ENCODE results near the gene LENEP.

Gene LENEP

DNA sequence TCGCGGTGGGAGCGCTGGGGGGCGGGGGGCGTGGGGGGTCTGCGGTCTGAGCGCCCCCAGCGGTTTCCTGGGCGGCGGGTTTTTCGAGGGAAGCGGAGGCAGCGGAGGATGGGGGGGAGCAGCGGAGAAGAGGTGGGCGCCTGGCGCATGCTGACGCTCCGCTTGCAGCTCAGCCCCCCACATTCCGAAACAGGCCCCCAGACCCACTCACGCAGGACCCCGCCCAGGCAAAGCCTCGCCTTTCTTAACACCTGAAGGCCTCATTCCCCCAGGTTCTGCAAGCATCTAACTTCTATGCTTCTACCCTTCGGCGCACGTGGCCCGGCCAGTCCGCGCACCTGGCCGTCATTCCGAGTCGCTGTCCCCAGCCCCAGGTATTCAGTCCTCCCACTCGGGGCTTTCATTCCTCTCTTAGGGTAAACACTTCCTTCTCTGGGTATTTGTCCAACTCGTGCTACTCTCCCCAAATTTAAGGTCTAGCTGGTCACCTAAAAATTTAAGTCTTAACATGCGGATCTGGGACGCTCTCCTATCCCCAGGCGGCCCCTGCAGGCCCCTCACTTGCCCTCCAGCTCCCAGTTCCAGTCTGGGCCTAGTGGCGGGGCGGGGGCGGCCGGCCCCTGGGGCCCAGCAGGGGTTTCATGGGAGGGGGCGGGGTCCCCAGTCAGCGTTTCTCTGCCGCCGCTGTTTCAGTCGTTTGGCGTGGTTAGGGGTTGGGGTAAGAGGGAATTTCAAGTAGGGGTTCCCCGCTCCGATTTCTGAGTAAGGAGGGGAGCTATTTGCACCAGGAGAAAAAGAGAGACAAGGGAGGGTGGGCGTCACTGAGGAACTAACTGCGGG is 6.4 kb downstream of the LENEP start:
- DNase-seq (ENCODE audit: low read depth) = peak; percentile 49

DNA sequence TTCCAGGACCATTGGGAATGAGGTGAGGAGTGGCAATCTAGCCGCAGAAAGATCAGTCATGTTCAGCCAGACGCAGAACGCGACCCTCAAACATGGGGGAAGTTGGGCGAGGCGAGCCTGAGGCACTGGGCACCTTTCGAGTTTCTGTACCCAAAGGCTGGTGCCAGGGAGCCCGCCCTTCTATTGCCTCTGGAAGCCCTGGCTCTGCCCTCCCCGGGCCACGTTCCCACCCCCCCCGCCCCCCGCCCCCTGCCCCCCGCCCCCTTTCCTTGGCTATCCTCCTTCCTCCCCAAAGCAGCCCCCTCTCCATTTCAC is 7.0 kb downstream of the LENEP start:
- no peak for DNase-seq (ENCODE audit: low read depth)

DNA sequence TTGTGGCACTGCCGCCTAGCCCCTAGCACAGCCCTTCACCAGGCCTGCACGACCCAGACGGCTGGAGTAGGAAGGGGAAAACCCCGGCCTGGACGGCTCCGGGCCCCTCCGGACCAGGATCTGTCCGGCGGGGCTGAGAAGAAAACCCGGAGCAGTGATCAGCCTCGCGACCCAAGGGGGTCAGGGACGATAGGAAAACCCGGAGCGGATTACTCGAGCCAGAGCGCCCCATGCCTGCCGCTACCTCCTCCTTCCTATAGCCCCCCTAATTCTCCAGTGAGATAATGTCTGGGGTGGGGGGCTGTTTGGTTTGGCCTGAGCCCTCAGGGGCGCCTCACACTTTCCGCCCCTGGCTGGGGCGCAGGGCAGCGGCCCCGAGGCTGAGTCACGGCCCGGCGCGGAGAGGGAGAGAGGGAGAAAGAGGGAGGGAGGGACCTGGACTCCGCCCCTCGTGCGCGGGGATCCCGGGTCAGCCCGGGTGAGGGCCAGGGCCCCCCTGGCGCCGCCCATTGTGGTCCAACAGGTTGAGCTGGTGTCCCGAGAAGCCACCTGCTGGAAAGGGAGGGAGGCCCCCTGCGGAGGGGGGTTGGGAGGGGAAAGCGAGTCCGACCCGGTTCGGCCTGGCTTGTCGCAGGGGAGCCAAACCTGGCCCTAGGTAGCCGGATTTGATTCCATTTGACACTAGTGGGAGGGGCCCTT is 7.5 kb downstream of the LENEP start:
- DNase-seq (ENCODE audit: low read depth) = peak; percentile 75

DNA sequence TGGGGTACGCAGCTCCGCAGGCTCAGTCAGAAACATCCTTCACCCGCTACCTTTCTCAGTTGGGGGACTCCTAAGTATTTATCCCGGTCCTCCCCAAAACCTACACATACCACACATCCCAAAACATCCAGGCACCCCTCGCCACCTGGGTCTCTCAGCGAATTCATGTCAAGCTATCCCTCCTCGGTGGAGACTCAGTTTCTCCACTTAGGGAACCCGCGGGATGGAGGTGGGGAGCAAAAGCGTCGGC is 8.0 kb downstream of the LENEP start:
- no peak for DNase-seq (ENCODE audit: low read depth)

DNA sequence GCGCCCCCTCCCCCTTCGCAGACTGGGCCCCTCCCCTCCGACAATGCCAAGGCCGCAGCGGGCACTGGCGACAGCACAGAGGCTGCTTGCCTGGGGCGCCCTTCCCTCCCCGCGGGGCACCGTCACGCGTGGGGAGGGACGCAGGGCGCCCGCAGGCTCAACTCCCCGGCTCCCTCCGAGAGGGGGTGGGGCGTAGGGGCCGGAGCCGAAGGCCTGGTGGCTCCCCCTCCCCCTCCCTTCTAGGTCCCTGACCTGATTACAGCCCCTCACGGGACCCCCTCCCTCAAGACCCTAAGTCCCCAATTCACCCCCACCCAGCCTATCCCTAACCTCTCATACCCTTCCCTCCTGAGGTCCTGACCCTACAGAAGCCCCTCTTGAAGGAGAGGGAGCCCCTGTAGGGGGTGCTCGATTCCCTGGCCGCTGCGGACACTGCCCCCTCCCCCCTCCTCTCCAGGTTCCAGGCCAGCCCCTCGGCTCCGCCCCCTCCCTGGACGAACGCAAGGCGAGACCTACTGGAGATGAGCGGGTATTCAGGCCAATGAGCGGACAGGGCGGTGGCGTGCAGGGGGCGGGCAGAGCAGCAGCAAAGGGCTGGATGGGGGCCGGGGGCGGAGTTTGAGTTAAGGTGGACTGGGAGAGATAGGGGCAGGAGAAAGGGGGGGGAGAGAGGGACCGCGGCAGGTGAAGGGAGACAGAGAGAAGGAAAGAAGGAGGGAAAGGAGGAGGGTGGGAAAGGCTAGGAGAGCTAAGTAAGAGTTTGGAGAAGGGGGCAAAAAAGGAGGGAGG is 8.5 kb downstream of the LENEP start:
- peak; percentile 98 for DNase-seq (ENCODE audit: low read depth)

DNA sequence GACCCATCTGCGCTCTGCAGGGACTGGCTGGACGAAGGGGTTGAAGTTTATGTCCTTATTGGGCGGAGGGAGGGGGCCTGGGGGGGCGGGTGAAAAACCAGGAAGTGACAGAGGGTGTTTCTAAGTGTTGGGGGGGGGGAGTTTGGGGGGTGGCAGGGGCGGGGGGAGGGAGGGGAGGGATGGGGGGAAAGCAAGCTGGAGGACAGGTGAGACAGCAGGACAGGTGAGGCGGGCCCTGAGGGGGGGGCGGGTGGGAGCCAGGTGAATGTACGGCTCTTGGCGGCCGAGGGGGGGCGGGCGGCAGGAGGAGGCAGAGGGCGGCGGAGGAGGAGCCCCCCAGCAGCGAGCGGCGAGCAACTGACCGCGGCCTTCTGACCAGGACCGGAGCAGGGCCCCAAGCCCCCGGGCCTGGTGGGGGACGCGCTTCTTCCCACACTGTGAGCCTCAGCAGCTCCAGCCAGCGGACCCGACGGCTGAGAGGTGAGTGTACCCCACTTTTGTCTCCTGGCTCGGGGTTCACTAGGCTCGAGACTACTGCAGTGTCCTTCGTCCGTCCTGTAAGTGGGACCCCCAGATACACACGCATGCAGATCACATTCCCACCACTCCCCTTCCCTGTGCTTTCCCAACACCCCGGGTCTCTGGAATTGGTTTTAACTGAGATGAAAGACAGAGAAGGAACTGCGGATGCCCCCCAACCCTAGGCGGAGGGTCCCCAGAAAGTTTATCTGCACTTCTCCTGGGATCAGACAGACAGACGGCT is 9.3 kb downstream of the LENEP start, which contains the start of gene ZBTB7B:
Gene ZBTB7B, plus strand, starts transcription at position 339 of the 763 bp plus-strand sequence. CDS start 11,859 bp downstream, outside the sequence.
- DNase-seq (ENCODE audit: low read depth) = no peak

DNA sequence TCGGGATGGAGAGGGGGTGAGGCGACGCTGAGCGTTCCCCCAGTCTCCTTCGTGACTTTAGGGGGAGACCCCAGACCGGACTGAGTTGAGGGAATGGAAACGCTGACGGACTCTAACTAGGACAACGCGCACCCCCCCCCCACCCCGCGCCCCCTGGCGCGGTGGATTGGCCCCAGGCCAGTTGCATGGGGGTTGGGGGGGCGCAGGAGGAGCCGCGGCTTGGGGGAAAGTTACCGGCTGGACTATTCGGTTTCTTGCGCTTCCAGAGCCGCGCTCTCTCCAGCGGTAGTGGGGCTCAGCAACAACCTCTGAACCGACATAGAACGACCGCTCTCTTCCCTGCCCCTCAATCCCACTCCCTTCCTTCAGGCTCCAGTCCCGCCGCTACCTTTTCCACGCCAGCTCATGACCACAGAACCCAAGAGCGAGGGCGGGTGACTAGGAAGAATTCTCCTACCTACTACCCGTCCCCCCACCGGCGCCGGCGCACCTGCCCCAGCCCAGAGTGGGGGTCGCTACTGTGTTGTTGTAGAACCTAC is 9.9 kb downstream of the LENEP start:
- DNase-seq (ENCODE audit: low read depth) = no peak

DNA sequence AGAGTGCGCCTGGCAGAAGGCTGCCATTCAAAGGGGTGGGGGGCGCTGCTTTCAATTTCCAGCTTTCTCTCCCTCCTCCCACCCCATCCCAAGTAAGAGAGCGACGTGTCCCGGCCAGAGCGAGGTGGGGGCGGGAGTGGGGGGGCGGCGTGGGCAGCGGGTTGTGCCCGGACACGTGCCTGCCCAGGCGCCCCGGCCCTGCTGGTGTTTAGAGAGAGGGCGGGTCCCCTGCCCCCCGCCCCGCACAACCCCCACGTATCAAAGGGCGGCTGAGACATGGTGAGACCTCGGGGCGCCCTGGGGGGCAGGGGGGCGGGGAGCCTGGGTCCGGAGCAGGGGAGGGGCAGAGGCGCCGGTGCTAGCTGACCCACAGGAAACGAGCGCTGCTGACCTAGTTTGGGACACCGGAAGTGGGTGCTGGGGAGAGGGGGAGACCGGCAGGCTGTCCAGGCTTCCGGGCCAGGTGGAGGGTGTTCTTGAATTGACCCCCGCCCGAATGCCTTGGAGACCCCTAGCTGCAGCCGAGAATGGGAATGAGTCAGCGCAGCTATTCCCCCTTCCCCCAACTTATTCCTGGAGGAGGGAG is 10.5 kb downstream of the LENEP start:
- DNase-seq (ENCODE audit: low read depth) = no peak

DNA sequence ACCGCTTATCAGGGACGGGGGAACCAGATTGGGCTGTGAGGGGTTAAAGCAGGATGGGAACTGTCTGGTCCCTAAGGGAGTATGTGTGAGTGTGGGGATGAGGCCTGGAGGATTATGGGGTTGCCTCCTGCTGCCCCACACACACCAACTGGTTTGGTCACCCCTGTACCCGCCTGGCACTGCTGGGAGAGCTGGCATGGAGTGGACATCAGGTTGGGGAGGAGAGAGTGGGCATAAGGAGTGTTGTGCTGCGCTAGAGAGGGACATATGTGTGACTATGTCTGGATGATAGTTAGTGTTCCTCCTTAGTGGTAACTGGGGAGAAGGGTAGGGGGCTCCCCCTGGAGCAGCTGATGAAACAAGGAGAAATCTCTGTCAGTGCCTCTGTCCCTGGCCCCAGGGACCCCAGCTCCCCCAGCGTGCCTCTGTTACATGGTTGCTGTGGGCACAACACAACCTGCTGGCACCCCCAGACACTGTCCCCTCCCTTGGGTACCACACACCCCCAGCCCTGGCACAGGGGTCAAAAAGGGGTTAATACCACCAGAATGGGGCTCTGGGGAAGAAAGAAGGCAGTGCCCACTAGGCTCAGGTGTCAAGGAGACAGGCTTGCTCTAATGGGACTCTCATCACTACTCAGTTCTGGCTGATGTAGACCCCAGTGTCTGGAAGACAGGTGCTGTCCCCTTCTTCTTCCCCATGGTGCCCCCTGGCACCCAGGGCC is 11.1 kb downstream of the LENEP start:
- no peak for DNase-seq (ENCODE audit: low read depth)

DNA sequence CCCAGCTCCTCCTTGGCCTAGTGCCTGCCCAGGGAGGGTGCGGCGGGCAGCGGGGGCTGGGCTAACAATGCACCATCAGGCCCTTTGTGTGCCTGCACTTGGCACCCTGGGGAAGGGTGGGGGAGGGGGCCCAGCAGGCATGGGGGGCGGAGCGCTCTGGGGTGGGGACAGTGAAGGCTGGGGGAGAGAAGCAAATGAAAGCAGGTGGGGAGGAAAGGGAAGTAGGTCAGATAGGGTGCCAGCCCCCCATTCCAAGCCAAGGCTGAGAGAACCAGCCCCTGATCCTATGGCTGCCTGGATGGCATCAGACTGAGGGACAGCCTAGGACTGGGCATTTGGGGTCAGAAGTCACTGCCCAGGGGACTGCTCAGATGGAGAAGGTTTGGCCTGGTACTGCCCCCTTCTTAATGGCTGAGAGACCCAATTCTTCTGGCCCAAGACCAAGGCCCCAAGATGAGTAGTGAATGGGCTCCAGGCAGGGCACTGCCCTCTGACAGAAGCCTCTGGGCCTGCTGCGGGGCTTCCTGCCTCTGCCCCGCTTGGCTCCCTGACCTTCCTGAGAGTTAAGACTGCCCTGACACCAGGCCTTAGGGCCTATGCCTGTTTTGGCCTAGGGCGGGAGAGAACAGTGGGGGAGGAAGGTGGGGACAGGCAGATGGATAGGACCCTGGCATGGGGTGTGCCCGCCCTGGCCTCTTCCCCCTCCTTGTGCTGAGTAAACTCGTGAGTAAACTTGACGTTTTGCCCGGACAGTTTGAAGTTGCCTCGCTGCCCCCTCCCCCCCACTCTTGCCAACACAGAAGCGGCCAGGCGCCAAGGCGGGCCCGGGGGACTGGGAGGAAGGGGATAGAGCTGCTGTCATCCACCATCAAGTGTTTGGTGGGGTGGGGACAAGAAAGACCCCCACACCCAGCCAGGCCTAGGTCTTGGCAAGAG is 12.0 kb downstream of the LENEP start:
- DNase-seq (ENCODE audit: low read depth) = no peak

DNA sequence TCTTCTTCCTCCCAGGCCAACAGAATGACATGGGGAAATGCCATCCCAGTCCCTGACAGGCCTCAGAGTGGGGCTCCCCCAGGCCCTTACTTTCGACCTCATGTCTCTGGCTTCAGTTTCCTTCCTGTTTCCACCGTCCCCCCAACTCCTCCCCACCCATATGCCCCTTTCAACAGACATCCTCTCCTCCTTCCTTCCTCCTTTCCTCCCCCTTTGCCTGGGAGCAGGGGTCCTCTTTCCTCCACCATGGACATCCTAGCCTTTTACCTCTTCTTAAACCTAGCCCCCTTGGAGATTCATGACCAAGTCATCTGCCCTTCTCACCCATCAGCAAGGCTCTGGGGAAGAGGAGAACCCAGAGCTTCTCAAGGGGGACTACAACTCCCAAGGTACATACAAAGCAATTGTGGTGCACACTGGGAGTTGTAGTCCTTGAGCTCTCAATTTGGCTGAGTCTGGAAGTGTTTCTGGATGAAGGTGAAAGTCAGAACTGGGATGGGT is 13.3 kb downstream of the LENEP start:
- no peak for DNase-seq (ENCODE audit: low read depth)

DNA sequence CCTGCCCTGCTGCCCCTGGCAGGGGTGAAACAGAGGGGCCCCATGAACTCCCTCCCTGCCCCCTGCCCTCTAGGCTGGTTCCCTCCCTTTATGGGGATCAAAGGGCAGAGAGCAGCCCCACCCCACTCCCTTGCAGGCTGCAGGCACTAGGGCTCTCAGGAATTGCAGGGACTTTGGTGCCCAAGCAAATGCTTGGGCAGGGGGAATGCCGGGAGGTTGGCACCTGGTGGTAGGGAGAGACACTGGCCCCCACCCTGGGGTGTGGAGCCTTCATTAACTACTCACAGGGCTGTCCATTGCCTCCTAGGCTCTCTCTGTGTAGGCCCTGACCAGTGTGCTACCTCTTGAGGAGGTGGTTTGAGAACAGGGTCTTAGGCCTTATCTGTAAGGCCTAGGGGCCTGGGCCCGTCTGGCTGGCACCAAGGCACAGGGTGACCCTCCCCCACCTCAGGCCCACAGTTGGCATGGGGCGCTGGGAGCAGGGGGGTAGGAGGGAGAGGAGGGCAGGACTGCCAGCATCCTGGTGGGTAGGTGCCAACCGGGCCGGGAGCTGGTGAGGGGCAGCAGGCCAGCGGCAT is 14.0 kb downstream of the LENEP start:
- DNase-seq (ENCODE audit: low read depth) = no peak

DNA sequence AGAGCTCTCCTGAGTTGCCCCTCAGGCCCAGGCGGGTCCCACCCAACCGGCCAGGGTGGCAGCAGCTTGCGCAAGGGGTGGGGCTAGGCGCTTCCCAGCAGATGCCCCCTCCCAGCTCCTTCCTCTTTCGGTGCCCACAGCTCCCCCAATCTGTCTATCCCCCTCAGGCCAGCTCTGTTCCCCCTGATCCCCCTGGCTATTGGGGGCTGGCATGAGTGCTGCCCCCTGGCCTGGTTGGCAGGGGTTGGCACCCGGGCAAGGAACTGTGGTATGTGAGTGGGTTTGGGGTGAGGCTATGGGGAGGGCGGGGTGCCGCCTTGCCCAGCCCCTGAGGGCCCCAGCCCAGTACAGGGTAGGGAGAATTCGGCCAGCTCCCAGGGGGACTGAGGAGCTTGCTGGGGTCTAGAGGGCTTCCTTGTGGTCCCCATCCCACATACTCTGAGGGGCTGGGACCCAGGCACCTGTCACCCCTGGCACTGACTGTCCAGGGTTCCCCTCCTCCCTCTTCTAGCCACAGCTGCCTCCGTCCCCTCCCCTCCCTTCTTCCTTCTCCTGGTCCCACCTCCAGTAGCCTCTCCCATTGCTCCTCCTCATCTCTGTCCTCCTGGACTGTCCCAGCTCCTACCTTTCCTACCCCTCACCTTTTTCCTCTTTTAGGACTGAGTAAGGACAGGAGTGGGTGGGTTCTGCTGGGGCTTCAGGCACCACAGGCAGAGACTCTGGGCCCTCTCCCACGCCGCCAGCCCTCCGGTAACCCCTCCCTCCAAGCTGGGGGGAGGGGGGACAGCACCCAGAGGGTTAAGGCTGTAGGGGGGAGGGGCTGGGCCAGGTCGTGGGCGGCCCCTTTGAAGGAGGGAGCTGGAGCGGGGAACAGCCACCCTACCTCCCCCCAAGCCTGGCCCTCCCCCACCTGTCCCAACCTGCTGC is 14.9 kb downstream of the LENEP start:
- DNase-seq (ENCODE audit: low read depth) = peak; percentile 44

DNA sequence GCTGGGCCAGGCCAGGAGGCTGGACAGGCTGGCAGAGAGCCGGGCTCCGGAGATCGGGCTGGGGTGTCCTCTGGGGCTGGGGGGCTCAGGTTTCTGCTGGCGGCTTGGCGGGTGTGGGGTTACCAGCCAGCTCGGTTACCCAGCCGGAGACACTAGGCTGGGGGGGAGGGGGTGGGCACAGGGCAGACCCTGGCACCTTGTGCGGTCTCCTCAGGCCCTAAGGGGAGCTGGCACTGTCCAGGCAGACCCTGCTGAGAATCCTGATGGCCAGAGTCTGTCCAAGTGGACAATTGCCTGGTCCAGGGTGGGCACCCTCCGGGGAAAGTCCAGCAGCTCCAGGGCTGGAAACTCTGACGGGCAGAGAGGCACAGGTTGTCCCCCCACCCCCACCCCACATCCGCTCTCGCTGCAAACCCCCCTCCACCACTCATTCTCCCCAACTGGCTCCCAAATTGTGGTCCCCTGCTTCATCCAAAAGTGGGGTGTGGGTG is 15.9 kb downstream of the LENEP start:
- DNase-seq (ENCODE audit: low read depth) = no peak

DNA sequence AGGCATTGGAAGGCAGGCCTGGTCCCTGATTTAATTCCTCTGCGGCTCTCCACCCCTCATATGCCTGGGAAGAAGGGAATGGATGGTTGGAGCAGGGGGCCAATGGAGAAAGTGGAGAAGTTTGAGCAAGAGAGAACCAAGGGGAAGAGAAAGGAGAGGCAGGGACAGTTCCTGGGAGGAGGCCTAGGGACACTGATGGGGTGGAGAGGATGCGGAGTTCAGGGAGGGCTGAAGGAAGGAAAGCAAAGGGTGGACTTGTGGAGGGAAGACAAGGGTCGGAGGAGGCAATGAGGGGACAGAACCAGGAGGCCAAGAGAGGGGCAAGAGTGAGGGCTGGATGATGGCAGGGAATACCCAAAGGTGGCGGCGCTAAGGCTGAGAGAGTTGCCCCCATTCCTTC is 16.4 kb downstream of the LENEP start:
- no peak for DNase-seq (ENCODE audit: low read depth)

DNA sequence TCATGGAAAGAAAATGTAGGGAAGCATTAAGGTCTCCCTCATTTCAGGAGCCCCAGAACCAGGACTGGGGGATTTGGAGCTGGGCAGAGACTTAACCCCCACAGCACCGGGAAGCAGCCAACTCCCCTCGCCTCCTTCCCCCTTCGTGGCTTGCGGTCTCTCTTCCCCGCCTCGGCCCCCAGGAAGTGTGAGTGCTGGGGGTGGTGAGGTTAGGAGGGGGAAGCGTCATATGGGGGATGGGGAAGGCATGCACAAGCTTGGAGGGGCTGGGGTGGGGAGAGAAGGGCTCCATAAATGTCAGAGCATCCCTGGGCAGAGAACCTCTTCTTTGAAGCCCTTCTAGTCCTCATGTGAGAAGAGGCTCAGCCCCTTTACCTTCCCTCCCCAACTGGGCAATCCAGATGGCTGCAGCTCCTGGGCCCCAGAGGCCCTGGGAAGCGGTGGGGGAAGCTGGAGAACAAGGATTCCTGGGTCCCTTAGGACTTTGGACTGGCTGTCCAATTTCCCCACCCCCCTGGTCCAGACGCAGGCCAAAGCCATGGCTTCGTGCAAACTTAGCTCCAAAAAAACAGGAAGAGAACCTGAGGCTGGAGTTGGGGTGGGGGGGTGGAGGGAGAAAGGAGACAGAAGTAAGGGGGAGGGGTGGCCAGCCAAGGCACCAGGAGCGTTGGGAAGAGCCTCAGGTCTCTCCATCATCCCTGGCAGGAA is 17.0 kb downstream of the LENEP start:
- DNase-seq (ENCODE audit: low read depth) = no peak

DNA sequence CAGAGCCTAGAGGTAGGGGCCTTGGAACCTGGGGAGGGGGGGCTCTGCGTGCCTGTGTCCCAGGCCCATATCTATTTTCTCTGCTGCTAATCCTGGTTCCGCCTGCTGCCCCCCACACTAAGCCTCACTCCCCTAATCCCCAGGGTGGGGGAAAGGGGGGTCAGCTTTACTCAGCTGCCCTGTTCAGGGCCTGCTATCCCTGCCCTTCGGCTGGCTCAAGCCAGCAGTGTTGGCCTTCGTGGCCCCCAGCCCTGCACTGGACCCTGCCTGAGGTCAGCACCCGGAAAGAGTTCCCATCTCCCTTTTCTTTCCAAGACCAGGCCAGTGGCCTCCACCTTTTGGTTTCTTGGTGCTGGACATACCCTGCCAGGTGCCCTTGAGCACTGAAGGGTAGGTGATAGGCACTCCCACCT is 17.6 kb downstream of the LENEP start:
- no peak for DNase-seq (ENCODE audit: low read depth)
